Activated naive CD8-positive, alpha-beta T cell (primary cell): ENCODE results near the gene ZC3H7B.

Experiments used
- H3K27ac Mint-ChIP-seq: one replicate; pipeline ENCODE4 v1.8.0; 2021; ENCODE audit warnings: mixed read lengths
- H3K27me3 Mint-ChIP-seq: one replicate; pipeline ENCODE4 v1.8.0; 2021; ENCODE audit warnings: mixed read lengths
- H3K36me3 Mint-ChIP-seq: one replicate; pipeline ENCODE4 v1.8.0; 2021; ENCODE audit warnings: mixed read lengths
- H3K4me1 Mint-ChIP-seq: one replicate; pipeline ENCODE4 v1.8.0; 2021; ENCODE audit warnings: low read depth, mixed read lengths
- H3K4me3 Mint-ChIP-seq: one replicate; pipeline ENCODE4 v1.8.0; 2021; ENCODE audit warnings: mild to moderate bottlenecking, mixed read lengths
- H3K9me3 Mint-ChIP-seq: one replicate; pipeline ENCODE4 v1.8.0; 2021; ENCODE audit warnings: low read depth, mixed read lengths

The ZC3H7B gene

DNA sequence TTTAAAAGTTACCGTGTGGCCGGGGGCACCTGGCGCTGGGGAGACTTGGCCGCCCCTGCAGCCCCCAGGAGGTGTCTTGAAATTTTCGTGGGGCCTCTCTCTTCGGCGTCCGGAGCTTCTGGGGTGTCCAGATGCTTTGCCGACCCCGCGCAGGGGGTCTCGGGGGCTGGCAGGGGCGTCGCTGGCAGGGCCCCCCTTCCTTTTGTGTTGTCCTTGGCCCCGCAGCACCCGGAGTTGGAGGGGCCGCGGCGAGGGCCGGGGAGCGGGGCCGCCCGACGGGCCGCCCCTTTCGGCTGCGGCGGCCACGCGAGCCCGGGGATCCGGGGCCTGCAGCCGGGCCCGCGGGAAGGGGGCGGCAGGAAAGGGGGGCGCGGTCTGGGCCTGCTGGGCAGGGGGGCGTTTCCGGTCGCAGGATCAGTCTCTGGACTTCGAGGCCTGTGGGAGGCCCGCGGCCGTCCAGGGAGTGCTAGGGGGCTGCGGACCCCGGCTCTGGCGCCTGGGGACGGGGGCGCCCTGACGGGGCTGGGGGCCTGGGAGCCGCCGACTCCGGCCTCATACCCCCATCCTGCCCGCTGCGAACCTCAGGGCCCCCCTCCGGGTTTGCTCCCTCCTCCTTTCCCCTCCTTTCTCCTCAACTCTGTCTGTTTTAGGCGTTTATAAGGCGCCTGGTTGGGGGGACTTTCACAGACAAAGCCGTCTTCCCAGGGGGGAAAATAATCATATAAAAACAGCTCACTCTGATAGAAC is 869 bp downstream of the ZC3H7B start:
- peaks cover 33% of the 10 kb centered on the region for H3K4me1 Mint-ChIP-seq
- H3K4me3 Mint-ChIP-seq, result peak overlapping the region; percentile 87
- H3K9me3 Mint-ChIP-seq, result no peaks in the 10 kb centered on the region
- H3K27me3 Mint-ChIP-seq, result no peaks in the 10 kb centered on the region
- H3K36me3 Mint-ChIP-seq, result peaks cover 4% of the 10 kb centered on the region
- H3K27ac Mint-ChIP-seq, result peak overlapping the region; percentile 74

DNA sequence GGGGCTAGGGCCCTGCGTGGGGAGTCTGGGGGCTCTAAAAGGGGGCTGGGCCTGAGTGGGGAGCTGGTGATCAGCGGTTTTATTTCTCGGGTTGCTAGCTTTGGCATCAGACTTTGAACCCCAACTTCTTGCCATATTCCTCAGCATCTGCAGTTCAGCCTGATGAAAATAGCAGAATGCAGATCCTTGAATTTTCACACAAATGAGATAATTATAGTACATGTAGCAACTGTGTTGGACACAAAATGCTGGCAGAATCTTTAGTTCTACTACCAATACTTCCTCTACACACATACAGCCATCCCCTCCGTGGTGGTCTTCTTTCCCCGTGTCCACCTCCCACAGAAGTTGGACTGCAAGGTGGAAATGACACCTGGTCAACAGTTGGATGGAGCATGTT is 1.5 kb downstream of the ZC3H7B start:
- Mint-ChIP-seq H3K27ac (peak overlapping the region; percentile 74), H3K4me1 (peaks cover 39% of the 10 kb centered on the region), H3K9me3 (no peaks in the 10 kb centered on the region), H3K27me3 (no peaks in the 10 kb centered on the region), H3K4me3 (peak overlapping the region; percentile 87), H3K36me3 (peaks cover 4% of the 10 kb centered on the region)

DNA sequence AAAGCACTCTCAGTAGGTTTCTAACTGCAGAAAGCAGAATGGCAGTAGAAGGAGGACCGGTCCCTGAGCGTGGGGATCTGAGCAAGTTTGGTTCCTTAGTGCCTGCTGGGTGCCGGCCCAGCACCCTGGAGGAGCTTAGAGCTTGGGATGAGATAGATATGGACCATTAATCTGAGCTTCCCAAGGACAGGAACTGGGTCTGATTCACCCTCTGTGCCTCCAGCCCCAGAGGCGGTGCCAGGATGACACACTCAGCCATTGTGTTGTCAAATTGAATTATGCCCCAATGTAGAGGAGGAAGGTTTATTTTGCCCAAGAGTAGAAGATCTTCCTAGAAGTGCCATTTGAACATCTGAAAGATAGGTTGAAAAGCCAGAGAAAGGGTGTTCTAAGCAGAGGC is 4.3 kb downstream of the ZC3H7B start:
- H3K36me3 Mint-ChIP-seq, result peaks cover 4% of the 10 kb centered on the region
- no peaks in the 10 kb centered on the region for H3K9me3 Mint-ChIP-seq
- H3K27ac Mint-ChIP-seq, result no peak overlapping the region
- H3K4me3 Mint-ChIP-seq, result no peak overlapping the region
- peaks cover 48% of the 10 kb centered on the region for H3K4me1 Mint-ChIP-seq
- H3K27me3 Mint-ChIP-seq, result no peaks in the 10 kb centered on the region

DNA sequence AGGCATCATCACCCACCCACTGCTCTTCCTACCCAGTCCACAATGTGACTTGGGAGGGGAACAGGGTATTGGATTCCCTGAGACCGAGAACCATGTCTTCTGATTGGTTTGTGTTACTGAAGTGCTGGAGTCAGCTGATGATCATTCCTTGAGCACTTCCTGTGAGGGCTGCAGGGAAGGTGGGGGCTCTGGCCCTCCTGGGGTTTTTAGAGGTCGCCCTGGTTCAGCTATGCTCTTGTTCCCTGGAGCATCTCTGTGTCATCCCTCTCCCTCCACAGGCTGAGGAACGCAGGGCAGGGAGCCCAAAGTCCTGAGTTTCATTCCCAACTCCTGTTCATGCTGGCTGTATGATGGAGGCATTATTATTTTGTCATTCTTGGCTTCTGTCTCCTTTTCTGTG is 6.7 kb downstream of the ZC3H7B start:
- no peaks in the 10 kb centered on the region for H3K9me3 Mint-ChIP-seq
- H3K36me3 Mint-ChIP-seq, result peaks cover 7% of the 10 kb centered on the region
- peaks cover 48% of the 10 kb centered on the region for H3K4me1 Mint-ChIP-seq
- no peak overlapping the region for H3K27ac Mint-ChIP-seq
- no peaks in the 10 kb centered on the region for H3K27me3 Mint-ChIP-seq
- H3K4me3 Mint-ChIP-seq, result no peak overlapping the region

DNA sequence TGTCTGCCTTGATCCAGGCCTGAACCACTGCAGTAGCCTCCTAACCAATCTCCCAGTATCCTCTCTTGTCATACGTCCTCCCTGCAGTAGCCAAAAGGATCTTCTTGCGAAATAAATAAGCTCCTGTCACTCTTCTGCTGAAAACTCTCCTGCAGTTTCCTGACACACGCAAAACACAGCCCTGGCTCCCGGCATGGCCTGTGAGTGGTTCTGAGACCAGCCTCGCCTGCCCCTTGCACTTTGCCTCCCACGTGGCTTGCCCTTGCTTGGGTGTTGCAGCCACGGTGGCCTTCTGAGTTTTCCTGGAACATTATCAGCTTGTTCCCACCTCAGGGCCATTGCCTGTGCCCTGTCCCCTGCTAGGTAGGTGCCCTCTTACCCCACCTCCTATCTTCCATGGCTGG is 7.2 kb downstream of the ZC3H7B start:
- peaks cover 44% of the 10 kb centered on the region for H3K4me1 Mint-ChIP-seq
- peaks cover 7% of the 10 kb centered on the region for H3K36me3 Mint-ChIP-seq
- no peaks in the 10 kb centered on the region for H3K9me3 Mint-ChIP-seq
- H3K27me3 Mint-ChIP-seq, result no peaks in the 10 kb centered on the region
- no peak overlapping the region for H3K27ac Mint-ChIP-seq
- H3K4me3 Mint-ChIP-seq, result no peak overlapping the region

DNA sequence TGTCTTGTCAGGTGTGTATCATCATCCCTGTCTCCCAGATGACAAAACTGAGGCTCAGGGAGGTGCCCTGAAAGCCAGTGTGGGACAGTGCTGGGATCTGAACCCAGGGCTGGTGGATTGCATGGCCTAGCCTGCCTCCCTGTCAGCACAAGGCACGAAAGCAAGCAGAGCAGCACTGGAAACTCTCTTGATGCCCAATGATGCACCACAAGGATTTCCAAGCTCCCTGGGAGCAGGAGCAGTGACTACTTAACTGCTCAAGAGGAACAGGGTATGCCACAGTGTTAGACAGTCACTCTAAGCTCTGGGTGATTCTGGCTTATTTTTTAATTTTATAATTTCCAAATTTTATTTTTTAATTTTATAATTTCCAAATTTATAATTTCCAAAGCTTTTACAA is 9.0 kb downstream of the ZC3H7B start:
- Mint-ChIP-seq H3K36me3 (peaks cover 4% of the 10 kb centered on the region), H3K4me3 (no peak overlapping the region), H3K4me1 (peaks cover 41% of the 10 kb centered on the region), H3K9me3 (no peaks in the 10 kb centered on the region), H3K27me3 (no peaks in the 10 kb centered on the region), H3K27ac (no peak overlapping the region)

DNA sequence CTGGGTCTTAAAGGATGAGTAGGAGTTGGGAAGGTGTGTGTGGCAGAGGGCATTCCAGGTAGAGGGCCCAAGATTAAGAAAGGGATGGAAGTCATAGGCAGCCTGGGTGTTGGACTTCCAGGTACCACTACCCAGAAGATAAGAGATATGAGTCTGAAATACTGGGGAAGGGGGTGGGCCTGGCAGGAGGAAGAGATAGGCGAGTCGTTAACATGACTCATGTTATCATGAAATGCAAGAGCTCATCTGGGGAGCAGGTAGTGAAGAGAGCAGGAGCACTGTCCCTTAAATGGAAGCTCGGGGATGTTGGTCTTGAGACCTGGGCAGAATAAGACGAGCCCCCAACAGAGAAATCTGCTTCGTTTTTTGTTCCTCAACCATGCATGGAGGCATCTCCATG is 10.2 kb downstream of the ZC3H7B start:
- Mint-ChIP-seq H3K4me3 (no peak overlapping the region), H3K36me3 (peaks cover 3% of the 10 kb centered on the region), H3K4me1 (peaks cover 34% of the 10 kb centered on the region), H3K27me3 (no peaks in the 10 kb centered on the region), H3K27ac (no peak overlapping the region), H3K9me3 (no peaks in the 10 kb centered on the region)

DNA sequence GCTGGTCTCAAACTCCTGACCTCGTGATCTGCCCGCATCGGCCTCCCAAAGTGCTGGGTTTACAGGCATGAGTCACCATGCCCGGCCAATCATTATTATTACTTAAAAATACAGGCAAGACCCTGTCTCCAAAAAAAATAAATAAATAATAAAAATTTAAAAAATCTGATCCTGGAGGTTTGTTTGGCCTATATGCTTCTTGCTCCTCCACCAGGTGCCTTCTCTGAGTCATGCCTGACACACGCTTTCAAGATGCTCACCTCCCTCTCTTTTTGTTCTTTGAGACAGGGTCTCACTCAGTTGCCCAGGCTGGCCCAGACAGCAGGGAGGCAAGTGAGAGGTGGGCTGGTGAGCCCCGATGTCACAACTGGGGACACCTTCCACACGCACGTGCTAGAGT is 13.5 kb downstream of the ZC3H7B start:
- H3K9me3 Mint-ChIP-seq, result no peaks in the 10 kb centered on the region
- H3K4me1 Mint-ChIP-seq, result peaks cover 16% of the 10 kb centered on the region
- H3K36me3 Mint-ChIP-seq, result peaks cover 3% of the 10 kb centered on the region
- H3K4me3 Mint-ChIP-seq, result no peak overlapping the region
- H3K27me3 Mint-ChIP-seq, result no peaks in the 10 kb centered on the region
- H3K27ac Mint-ChIP-seq, result no peak overlapping the region

DNA sequence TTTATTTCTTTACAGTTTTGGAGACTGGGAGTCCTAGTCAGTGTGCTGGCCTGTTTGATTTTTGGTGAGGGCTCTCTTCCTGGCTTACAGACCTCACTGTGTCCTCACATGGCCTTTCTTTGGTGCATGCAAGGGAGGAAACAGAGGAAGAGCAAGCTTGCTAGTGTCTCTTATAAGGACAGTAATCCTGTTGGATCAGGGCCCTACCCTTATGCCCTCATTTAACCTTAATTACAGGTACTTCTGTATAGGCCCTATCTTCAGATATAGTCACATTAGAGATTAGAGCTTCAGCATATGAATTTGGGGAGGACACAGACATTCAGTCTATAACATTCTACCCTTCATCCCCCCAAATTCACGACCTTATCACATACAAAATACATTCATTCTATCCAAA is 14.3 kb downstream of the ZC3H7B start:
- Mint-ChIP-seq H3K4me3 (no peak overlapping the region), H3K27ac (no peak overlapping the region), H3K4me1 (peaks cover 16% of the 10 kb centered on the region), H3K36me3 (peaks cover 3% of the 10 kb centered on the region), H3K9me3 (no peaks in the 10 kb centered on the region), H3K27me3 (no peaks in the 10 kb centered on the region)

DNA sequence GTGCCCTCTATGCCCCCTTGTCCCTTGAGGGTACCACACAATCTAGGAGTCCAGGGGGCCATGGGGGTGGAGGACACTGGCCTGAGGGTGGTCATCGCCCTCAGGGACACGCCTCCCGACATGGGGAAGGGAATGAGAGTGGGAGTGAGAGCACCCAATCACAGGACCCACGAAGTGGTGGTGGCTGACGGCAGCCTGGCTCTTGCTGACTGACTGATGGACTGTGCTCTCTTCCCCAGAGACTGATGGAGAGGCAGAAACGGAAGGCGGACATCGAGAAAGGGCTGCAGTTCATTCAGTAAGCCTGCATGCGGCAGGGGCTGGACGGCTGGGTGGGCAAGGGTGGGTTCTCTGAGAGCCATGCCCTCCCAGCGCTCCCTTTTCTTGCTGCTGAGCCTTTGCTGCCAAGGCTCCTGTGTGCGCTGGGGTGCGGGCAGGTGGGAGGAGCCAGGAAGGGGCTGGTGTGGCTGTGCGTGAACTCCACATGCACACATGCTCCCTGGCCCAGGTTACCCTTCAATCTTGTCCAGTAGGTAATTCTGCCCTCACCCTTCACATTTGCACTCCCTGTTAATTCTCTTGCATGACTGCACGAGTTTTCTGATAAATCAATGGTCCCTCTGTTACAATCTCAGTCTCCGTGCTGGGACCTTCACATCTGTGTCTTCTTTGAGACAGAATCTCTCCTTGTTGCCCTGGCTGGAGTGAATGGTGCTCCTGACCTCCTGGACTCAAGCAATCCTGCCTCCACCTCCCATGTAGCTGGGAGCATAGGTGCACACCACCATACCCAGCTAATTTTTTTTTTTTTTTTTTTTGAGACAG is 19.3 kb downstream of the ZC3H7B start:
- H3K4me3 Mint-ChIP-seq, result no peak overlapping the region
- H3K4me1 Mint-ChIP-seq, result no peaks in the 10 kb centered on the region
- H3K27me3 Mint-ChIP-seq, result no peaks in the 10 kb centered on the region
- no peaks in the 10 kb centered on the region for H3K36me3 Mint-ChIP-seq
- H3K27ac Mint-ChIP-seq, result no peak overlapping the region
- no peaks in the 10 kb centered on the region for H3K9me3 Mint-ChIP-seq

DNA sequence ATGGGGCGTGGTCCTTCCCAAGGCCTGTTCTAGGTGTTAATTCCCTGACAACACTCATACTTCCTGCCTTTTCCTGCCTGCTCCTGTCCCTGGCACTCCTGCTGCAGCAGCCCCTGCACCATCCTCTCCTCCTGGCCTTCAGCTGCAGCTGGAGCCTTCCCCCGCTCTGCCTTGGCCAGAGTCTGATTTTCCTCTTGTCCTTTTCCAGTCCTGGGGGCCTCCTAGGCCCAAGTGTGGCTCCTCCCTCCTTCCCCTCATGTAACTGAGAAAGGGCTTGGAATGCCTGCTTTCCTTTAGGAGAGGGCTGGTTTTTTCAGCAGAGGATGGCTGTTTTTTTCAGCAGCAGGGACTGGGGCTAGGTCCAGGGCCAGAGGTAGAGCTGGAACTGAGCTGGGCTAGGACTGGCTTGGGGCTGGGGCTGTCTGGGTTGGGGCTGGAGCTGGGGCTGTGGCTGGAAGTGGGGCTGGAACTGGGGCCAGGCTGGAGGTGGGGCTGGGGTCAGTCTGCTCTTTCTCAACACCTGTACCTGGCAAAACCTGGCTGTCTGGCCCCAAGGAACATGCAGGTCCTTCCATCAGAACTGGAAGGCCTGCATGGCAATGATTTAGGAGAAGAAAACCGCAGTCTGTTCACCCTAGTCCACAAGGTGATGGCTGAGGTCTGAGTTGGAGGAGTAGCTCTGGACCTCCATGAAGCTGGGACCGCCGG is 23.6 kb downstream of the ZC3H7B start:
- H3K9me3 Mint-ChIP-seq, result no peaks in the 10 kb centered on the region
- no peak overlapping the region for H3K4me3 Mint-ChIP-seq
- no peaks in the 10 kb centered on the region for H3K36me3 Mint-ChIP-seq
- no peak overlapping the region for H3K27ac Mint-ChIP-seq
- H3K4me1 Mint-ChIP-seq, result no peaks in the 10 kb centered on the region
- H3K27me3 Mint-ChIP-seq, result no peaks in the 10 kb centered on the region

DNA sequence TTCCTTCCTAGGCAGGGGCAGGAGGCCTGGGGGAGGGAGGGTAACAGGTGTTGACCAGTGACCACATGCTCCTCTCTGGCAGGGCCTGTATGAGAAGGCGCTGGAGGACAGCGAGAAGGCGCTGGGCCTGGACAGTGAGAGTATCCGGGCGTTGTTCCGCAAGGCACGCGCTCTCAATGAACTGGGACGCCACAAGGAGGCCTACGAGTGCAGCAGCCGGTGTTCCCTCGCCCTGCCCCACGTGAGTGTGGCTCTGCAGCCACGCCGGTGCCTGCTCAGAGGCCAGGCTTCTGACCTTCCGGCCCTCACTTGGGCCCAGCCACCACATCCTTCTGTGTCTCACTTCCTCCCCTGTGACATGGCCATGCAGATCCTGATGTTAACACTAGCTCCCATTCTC is 25.8 kb downstream of the ZC3H7B start:
- no peaks in the 10 kb centered on the region for H3K4me1 Mint-ChIP-seq
- no peaks in the 10 kb centered on the region for H3K27me3 Mint-ChIP-seq
- H3K4me3 Mint-ChIP-seq, result no peak overlapping the region
- no peak overlapping the region for H3K27ac Mint-ChIP-seq
- no peaks in the 10 kb centered on the region for H3K36me3 Mint-ChIP-seq
- no peaks in the 10 kb centered on the region for H3K9me3 Mint-ChIP-seq

DNA sequence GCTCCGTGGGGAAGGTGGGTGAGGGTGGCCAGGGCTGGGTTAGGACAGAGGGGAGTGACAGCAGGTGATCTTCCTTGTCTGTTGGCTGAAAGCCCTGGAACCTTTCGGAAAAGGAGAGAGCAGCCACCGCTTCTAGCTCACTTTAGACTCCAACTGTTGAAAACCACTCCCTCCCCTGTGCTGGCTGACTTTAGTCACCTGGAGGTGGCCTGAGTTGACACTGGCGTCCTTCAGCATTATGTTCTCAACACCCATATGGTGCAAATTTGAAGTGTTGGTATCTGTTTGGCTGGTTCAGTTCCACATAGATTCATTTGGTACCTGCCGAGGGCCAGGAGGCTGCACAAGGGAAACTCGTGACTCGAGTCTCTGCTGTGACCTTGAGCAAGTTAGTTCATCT is 28.8 kb downstream of the ZC3H7B start:
- Mint-ChIP-seq H3K36me3 (peaks cover 7% of the 10 kb centered on the region), H3K4me3 (no peak overlapping the region), H3K27ac (no peak overlapping the region), H3K9me3 (no peaks in the 10 kb centered on the region), H3K27me3 (no peaks in the 10 kb centered on the region), H3K4me1 (peaks cover 2% of the 10 kb centered on the region)

DNA sequence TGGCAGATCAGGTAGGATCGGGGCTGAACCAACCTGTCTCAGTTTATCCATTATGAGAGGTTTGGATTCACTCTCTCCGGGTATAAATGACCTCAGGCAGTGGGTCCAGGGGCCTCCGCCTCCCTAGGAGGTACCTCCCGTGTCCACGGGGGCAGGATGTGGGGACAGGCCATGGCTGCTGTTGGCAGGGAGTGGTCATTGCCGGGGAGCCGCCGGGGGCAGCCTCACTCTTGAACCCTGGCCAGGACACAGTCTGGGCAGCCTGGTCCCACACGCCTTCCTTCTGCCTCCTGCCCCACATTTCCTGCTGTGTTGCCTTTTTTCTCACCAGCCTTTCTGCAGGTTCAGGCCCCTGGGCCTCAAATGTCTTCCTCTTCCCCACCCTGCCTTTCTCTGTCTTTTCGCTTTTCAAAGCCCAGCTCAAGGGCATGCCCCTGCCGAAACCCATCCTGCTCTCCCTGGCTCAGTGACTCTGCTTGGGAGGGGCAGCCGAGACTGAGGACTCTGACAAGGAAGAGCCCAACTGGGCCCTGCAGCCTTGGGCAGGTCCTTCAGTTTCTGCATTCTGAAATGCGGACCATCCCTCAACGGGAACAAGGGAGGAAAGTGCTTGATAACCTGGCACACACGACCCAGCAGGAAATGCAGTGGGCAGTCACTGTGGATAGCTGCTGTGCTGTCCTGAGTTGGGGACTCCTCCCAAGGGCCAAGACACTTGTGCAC is 31.1 kb downstream of the ZC3H7B start:
- Mint-ChIP-seq H3K36me3 (peaks cover 7% of the 10 kb centered on the region), H3K27ac (no peak overlapping the region), H3K27me3 (no peaks in the 10 kb centered on the region), H3K9me3 (no peaks in the 10 kb centered on the region), H3K4me1 (peaks cover 10% of the 10 kb centered on the region), H3K4me3 (no peak overlapping the region)

DNA sequence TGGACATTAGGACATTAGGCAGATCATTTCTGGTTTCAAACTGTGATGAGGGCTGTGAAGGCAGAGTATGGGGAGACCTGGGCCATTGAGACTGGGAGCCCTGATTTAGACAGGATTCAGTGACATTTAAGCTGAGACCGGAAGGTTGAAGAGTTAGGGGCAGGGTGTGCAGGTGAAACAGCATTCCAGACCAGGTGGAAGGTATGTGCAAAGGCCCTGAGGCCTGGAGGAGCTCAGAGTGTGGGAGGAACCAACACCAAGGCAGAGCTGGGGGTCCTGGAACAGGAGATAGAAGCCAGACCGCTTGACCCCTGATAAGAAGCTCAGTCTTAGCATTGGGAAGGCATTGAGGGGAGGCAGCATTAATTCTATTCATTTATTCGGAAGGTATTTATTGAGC is 32.5 kb downstream of the ZC3H7B start:
- no peak overlapping the region for H3K4me3 Mint-ChIP-seq
- peaks cover 10% of the 10 kb centered on the region for H3K4me1 Mint-ChIP-seq
- H3K36me3 Mint-ChIP-seq, result peaks cover 7% of the 10 kb centered on the region
- H3K27ac Mint-ChIP-seq, result no peak overlapping the region
- no peaks in the 10 kb centered on the region for H3K9me3 Mint-ChIP-seq
- H3K27me3 Mint-ChIP-seq, result no peaks in the 10 kb centered on the region
